SHP77 (cell line): ENCODE measurements around the gene DNAJC5G.
"Not testable (repeated sequence)": the region's sequence is repeated elsewhere in the genome, so short reads cannot be mapped to it uniquely, and the experiment has no call there.

Experiments
- DNase-seq, 2 experiments: peaks; one replicate each; lab custom pipeline; 2025; lab: John Stamatoyannopoulos, UW

Gene DNAJC5G

DNA sequence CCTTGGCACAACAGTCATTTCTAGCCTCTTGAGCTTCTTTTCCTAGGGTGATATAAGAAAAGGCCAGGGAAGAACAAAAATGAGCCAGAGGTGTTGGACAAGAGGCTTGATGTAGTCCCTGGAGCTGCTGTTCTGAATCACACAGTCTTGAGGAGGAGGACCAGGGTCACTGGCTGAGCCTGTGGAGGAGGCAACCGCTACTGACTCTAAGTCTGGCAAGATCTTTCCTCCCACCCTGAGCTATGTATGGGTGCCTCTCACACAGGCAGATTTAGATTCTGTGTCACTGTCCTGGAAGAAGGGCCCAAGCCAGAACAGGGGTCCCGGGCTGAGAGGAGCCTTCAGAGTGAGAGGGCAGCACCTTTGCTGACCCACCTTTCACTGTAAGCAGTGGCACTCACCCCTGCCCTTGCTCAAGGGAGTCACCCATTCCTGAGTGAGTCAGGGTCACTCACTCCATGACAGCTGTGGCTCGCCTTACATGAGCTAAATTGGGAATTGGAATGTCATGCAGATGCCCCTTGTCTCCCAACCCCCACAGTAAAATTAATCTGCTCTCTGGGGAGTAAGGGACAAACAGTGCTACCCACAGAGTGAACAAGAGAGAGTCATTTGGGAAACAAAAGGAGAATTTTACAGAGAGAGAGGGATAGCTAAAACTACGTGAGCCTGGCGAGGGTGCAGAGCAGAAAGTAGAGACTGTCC is 6.8 kb downstream of the DNAJC5G start, which contains the start of gene TRIM54:
TRIM54 (plus strand) TSS at position 575 of the 705 bp plus-strand sequence. CDS start 303 bp downstream, outside the sequence.
- peak in 1 of 2 experiments; percentile 27 for DNase-seq

DNA sequence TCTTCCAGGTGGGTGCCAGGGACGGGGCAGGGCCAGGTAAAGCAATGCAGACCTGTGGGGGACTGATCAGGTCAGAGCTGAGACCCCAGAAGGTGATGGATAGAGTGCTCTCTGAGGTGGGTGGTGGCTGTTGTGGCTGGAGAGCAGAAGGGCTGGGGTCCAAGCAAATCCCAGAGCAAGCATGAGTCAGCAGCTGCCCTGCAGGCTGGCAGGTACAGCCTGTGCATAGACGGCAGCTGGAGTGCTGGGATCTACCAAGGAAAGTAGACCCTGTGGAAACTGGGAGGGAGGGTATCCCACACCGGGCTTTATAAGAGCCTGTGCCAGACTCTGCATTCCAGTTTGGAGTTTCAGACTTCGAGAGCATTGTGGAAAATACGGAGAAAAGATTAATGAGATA is 7.7 kb downstream of the DNAJC5G start:
- DNase-seq, result peak; percentile 77 to 83

DNA sequence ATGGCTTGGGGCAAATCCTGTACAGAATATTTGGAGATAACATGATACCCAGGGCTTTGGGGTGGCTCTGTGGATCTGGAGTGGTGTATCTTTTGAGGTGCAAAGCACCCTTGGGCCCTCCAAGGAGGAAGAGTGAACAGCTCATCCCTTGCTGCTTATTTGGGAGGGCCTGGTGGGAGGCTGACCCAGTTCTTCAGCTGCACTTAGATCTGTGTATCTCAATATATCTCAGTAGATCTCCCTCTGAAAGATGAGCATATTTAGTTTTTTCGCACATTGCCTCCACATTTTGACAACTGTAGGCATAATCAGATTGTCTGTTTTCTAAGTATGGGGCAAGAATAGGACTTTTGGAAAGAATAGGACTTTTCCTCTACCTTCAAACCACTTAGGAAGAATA is 9.8 kb downstream of the DNAJC5G start:
- no peak for DNase-seq

DNA sequence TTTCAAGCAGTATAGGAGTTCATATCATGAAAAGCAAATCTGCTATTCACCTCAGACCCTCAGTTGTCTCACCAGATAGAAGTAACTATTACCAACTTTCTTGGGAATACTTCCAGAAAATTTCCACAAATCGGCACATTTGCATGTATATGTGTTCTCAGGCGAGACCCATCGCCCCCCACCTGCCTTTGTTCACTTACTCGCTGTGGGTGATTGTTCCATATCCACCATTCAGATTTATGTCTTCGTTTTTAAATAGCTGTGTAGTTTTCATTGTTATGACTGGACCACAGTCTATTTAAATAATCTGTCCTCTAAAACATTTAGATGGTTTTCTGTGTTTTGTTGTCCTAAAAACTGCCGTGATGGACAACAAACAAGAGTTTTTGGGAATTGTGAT is 10.2 kb downstream of the DNAJC5G start:
- DNase-seq, result no peak

DNA sequence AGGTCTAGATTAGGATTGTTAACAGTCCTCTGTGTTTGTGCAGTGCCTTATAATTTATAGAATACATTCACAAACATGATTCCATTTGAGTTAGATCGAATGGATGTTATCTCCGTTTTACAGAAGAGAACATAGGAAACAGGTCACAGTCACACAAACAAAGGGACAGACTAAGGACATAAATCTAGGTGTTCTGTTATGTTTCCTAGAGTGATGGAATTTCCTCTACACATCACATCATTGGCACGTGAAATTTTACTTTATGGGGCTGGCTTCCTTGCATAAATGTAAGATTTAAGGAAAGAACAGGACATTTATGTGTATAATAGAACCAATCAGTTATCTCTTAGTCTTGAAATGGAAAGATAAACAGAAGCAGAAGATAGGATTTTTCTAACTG is 13.4 kb downstream of the DNAJC5G start:
- no peak for DNase-seq

GRCh38 chr2:27290549-27290948 is 15.3 kb downstream of the DNAJC5G start:
- DNase-seq, result no peak

GRCh38 chr2:27291865-27292264 is 16.6 kb downstream of the DNAJC5G start:
- DNase-seq, result peak in 1 of 2 experiments; percentile 8

DNA sequence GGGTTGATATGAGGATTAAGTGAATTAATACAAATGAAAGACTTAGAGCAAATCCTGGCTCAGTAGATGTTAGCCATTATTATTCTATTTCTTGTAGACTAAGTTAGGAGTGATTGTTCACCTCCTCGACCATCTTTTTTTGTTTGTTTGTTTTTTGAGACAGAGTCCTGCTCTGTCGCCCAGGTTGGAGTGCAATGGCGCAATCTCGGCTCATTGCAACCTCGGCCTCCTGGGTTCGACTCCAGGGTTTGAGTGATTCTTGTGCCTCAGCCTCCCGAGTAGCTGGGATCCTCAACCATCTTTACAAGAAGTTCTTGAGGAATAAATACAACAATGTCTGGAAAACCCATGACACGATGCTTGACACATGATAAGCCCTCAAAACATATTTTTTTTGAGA is 19.7 kb downstream of the DNAJC5G start:
- no peak for DNase-seq

DNA sequence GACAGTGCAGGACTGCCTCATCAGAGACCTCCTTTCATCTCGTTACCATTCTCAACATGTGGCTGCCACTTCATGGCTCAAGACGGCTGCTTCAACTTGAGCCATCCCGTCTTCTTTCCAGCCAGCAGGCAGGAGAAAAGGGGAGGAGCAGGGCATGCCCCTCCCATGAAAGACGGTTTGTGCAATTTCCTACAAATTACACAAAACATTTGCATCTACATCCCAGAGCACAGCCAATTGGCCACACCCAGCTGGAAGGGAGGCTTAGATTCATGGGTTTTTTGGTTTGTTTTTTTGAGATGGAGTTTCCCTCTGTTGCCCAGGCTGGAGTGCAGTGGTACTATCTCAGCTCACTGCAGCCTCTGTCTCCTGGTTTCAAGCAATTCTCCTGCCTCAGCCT is 21.2 kb downstream of the DNAJC5G start:
- no peak for DNase-seq

- no peak for DNase-seq
Observed at GRCh38 chr2:27297195-27297594, 22.0 kb downstream of the DNAJC5G start.

DNA sequence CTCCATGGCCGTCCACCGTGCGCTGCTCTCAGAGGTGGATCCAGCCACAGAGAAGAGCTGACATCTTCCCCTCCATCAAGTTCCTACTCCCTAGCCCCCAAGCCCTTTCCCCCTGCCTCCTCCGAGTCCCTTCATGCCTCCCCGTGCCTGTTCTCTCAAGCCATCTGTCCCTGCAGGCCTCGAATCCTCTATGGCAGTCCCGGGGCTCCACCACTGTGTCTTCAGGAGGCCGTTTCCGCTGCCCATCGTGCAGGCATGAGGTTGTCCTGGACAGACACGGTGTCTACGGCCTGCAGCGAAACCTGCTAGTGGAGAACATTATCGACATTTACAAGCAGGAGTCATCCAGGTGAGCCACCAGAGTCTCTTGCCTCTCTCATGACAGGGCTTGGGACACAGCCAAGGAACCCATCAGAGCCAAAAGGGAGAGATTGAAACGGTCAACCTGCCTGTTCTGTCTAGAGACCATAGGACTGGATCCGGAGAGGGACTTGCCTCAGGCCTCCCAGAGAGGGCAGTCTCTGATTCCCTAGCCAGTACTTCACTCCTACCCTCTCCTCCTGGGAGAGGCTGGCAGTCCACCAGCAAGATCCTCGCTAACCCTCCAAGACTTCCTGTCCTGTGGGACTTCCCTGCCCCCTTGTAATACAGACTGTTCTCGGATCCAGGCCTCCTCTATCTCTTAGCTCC is 23.3 kb downstream of the DNAJC5G start:
- DNase-seq, result no peak

DNA sequence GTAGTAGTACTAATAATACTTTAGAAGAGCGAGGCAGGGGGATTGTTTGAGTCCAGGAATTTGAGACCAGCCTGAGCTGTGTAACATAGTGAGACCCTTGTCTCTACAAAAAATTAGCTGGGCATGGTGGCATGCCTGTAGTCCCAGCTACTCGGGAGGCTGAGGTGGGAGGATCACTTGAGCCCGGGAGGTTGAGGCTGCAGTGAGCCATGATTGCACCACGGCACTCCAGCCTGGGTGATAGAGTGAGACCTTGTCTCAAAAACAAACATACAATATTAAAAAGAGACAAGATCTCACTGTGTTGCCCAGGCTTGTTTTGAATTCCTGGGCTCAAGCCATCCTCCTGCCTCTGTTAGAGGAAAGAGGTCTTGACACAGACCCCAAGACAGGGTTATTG is 25.4 kb downstream of the DNAJC5G start:
- DNase-seq, result not testable (repeated sequence)

DNA sequence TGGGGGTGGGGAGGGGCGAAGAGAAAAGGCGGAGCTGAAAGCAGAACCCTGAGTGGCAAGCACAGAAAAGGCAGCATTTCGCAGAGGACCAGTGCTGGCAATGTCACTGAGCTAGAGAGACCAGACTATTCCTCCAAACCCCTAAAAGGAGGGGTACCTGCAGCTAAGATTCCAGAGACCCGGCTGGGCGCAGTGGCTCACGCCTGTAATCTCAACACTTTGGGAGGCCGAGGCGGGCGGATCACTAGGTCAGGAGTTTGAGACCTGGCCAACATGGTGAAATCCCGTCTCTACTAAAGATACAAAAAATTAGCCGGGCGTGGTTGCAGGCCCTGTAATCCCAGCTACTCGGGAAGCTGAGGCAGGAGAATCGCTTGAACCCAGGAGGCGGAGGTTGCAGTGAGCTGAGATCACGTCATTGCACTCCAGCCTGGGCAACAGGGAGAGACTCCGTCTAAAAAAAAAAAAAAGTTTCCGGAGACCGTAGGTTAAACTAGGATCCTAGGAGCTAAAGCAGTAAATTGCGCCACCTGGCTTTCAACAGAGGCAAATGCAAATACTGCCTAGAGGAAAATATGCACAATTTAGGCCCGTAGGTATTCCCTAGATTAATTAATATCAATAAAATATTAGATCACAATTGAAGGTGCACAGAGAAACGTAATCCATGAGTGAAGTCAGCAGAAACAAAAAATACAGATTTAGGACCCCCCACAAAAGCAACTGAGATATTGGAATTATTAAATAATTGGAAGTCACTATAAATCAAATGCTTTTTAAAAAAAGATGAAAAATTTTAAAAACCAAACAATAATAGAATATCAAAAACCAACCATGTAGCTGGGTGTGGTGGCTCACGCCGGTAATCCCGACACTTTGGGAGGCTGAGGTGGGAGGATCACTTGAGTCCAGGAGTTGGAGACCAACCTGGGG is 28.1 kb downstream of the DNAJC5G start:
- DNase-seq, result peak; percentile 76

GRCh38 chr2:27304488-27305240 is 29.4 kb downstream of the DNAJC5G start:
- no peak for DNase-seq

DNA sequence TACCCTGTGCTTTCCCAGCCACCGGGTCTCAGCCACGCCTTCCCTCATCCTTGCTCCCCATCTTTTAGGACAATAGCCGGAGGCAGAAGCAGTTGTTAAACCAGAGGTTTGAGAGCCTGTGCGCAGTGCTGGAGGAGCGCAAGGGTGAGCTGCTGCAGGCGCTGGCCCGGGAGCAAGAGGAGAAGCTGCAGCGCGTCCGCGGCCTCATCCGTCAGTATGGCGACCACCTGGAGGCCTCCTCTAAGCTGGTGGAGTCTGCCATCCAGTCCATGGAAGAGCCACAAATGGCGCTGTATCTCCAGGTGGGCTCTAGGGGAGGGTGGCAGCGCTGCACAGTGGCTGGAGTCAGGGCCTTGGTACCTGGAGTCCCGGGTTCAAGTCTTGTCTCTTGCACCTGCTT is 30.3 kb downstream of the DNAJC5G start:
- DNase-seq, result no peak

- no peak for DNase-seq
Observed at GRCh38 chr2:27306136-27306535, 30.9 kb downstream of the DNAJC5G start.

DNA sequence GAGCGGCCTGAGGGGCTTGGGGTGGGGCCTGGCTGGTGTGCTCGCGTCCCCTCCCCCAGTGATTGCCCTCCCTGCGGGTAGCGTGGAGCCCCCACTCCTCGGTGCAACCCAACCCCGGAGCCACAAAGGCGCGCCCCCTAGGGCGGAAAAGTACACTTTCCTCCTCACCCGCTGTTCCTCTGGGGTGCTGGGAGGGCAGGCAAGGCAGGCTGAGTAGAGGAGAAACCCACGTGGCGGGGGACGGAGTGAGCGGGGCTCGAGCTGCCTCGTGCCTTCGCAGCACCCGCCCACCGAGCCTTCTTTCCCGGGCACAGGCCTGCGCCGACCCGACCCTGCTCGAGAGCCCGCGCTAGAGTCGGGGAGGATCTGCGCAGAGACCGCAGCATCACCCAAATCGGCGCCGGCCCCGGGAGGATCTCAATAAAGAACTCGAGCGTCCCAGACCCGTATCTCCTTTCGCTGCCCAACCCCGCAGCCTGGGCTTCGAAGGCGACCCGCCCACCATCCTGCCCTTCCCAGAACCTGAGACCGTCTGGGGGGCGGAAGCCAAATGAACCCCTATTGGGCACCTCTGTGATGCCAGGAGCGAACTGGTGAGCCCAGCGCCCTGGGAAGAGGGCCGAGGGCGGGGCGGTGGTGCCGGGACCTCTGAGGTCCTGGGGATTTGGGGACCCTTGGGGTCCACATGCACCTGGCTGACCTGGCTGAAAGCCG is 31.5 kb downstream of the DNAJC5G start:
- no peak for DNase-seq

- no peak for DNase-seq
Observed at GRCh38 chr2:27307287-27307544, 32.0 kb downstream of the DNAJC5G start.

GRCh38 chr2:27307545-27308358 is 32.5 kb downstream of the DNAJC5G start:
- DNase-seq, result no peak

DNA sequence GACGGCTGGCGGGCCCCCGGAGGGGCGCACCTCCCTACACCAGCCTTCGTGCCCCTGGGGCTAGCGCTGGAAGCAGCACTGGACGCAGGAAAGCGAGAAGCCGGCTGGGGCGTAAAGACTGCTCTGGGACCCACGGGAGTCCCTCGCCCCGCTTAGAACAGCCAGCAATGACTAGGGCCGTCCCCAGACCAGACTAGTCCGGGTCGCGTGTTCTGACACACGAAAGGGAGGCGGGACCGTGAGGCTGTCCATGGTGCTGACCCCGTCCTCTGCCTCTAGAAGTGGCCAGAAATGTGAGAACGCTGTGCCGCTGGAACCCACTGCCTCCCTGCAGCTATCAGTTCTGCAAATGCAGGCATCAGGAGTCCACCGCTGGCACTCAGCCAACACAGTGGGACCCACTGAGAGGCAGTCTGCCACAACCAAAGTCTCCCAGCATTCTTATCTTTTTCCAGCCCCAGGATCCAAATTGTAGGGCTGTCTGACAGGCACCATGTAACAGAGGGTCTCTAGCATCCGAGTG is 33.2 kb downstream of the DNAJC5G start, which contains the start of gene UCN:
UCN (minus strand) TSS at position 87 of the 523 bp plus-strand sequence. CDS start 550 bp downstream, outside the sequence.
- no peak for DNase-seq
